Astrocyte of the cerebellum (primary cell): ENCODE data around the gene PTPN7.

Experiments used
- DNase-seq: peaks from one replicate; pipeline ENCODE4 v3.0.0-alpha.2; 2011; ENCODE audit warnings: low read depth
- H3K4me3 ChIP-seq: 2 replicates; pipeline ENCODE4 v1.5.1; 2011; ENCODE audit warnings: mild to moderate bottlenecking, low read depth, low read length, moderate library complexity
- CTCF ChIP-seq: IDR thresholded peaks from 2 replicates; pipeline ENCODE4 v1.5.1; 2012; ENCODE audit warnings: low read length, low read depth, moderate library complexity, mild to moderate bottlenecking; ENCODE audit errors: missing control alignments
- in situ Hi-C: cut with HindIII; loops from 2 replicates; pipeline ENCODE4 v1.10.0; 2017; ENCODE audit warnings: low sequenced_read_pairs

The PTPN7 gene

DNA sequence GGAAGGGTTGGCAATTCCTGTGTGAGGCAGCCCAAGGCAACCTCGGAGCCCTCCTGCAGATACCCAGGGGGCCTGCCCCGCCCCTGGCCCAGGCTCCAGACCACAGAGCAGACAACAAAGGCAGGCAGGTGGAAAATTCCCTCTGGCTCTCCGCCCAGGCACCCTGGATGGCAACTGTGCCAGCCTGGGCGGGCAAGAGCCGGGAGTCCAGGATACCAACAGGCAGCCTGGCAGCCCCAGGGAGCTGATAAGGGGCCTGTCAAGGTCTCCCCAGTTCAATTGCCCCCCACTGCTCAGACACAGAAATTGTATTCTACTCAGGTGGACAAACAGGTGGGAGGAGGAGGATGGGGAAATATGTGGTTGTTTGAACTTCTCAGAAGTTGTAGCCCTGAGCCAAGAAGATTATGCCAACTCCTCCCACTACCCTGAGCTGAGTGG lies 53.1 kb downstream of the PTPN7 start:
- in situ Hi-C loops, result loop anchor here (10.0 kb wide), 1 partner anchor 103 kb away; no protein-coding TSS in a partner anchor
- DNase-seq, result no peak
- H3K4me3 ChIP-seq, result no peak overlapping the region
- TF ChIP-seq CTCF, result no peak

DNA sequence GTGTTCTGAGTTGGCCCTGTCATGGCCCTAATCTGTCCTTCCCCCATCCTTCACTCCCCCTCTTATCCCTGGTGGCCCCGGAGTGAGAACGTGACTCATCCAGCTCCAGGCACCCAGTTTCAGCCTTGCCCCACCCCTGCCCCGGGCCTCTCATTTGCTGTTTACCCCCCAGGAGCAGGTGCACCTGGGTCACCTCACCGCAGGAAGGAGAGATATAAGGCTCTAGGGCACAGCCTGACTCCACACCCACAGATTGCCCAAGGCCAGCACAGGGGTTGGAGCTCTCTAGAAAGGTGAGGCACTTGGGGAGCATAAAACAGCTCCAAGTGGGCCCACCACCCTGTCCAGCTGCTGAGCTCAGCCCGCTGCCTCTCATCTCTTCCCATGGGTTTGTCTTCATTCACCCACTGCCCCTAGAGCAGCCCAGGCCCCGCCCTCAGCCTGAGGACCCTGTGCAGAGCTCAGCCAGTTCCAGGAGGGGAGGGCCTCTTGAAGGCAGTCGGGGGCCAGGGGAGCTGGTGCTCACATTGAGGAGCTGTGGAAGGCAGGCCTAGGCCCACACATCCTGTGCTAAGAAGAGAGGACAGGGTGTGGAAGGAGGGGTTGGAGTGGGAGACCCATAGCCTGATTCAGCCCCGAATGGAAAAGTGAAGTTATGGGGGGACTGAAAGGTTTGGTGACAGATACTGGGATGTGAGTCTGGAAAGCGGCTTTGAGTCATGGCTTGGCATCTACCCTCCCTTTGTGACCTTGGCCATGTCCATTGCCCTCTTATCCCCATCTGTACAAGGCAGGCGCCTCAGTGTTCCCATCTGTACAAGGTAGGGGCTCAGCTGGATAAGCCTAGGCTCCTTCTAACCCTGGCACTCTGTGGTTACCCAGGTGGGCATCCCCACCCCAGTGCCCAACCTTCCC lies 53.8 kb downstream of the PTPN7 start:
- no peak for DNase-seq
- no peak for TF ChIP-seq CTCF
- no peak overlapping the region for H3K4me3 ChIP-seq
- in situ Hi-C loops, result loop anchor here (10.0 kb wide), 1 partner anchor 102 kb away; no protein-coding TSS in a partner anchor

DNA sequence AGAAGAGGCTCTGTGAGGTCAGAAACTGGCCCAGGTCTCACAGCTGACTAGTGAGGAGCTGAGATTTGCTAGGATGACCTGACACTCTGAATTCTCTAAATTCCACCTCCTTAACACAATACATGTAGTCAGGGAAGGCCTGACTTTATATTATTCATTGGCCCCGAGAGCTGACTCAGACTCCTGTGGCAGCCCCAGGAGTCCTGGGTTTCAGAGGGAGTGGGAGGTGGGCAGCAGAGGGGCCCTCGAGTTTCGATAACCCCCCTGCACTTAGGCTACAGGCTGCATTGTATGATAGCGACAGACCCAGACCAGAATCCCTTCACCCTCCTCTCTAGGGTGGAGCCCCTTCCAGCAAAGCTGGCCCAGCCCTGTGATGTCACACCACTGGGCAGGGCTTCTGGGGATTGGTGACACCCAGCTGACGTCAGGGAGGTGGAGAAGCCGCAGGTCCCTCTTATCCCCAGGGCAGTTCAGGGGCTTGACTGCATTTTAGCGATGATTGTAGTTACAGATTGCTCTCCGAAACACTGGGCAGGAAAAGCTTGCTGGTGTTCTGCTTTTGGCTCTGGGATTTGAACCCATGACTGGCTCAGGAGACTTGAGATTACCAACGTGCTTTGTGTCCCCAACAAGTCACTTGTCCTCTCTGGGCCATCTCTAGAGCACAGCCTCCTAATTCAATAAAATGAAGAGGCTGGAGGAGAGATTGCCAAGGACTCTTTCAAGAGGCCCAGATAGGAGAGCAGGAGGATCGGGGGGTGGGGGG lies 54.6 kb downstream of the PTPN7 start:
- no peak overlapping the region for H3K4me3 ChIP-seq
- in situ Hi-C loops, result loop anchor here (10.0 kb wide), 1 partner anchor 101 kb away; no protein-coding TSS in a partner anchor
- no peak for TF ChIP-seq CTCF
- no peak for DNase-seq

DNA sequence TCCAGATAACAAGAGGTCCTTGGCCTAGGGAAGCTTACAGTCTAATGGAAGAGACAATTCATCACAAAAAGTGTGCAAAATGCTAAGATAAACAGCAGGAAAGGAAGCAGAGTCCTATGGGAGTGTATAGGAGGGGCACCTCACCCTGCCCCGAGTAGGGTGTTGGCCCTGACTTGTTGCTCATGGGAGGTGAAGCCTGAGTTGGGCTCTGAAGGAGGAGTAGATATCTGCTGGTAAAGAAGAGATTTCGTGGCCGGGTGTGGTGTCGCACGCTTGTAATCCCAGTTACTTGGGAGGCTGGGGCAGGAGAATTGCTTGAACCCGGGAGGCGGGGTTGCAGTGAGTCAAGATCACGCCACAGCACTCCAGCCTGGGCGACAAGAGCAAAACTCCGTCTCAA lies 56.3 kb downstream of the PTPN7 start:
- TF ChIP-seq CTCF, result no peak
- in situ Hi-C loops, result loop anchor here (10.0 kb wide), 1 partner anchor 99 kb away; no protein-coding TSS in a partner anchor
- DNase-seq, result no peak
- H3K4me3 ChIP-seq, result no peak overlapping the region

DNA sequence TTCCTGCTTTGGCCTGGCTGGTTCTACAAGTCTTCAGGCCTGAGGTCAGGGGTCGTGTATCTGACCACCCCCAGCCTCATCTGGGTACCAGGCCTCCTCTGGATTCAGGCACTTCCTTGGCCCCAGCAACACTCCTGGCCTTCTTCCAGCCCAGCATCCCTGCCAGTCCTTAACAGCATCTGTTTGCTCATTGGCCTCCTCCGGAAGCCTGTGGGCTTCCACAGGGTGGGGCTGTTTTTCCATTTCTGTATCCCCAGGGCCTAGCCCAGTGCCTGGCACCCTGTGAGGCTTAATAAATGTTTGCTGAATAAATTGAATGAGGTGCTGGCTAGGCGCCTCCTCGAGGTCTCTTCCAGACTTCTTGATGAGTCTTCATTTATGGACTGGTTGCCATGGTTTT lies 59.2 kb downstream of the PTPN7 start:
- no peak for DNase-seq
- no peak overlapping the region for H3K4me3 ChIP-seq
- no peak for TF ChIP-seq CTCF
- in situ Hi-C loops, result loop anchor here (10.0 kb wide), 1 partner anchor 96 kb away; no protein-coding TSS in a partner anchor
